SK-N-DZ (cell line): Measurements from ENCODE around the gene DGKB.

ENCODE experiments used
- DNase-seq: peaks from one replicate; pipeline ENCODE4 v3.0.0-alpha.2; 2015; ENCODE audit warnings: low spot score

DGKB gene

GRCh38 chr7:14760730-14761478 is 141.6 kb downstream of the DGKB start:
- no peak for DNase-seq

- no peak for DNase-seq
Observed at GRCh38 chr7:14759785-14760184, 142.8 kb downstream of the DGKB start.

GRCh38 chr7:14754631-14755030 is 147.9 kb downstream of the DGKB start:
- no peak for DNase-seq

- no peak for DNase-seq
Observed at GRCh38 chr7:14752301-14752700, 150.2 kb downstream of the DGKB start.

GRCh38 chr7:14751461-14751860 is 151.1 kb downstream of the DGKB start:
- DNase-seq, result no peak

- DNase-seq, result no peak
Observed at GRCh38 chr7:14748461-14748860, 154.1 kb downstream of the DGKB start.

- no peak for DNase-seq
Observed at GRCh38 chr7:14747701-14748100, 154.8 kb downstream of the DGKB start.

GRCh38 chr7:14745076-14745475 is 157.5 kb downstream of the DGKB start:
- no peak for DNase-seq

GRCh38 chr7:14740606-14741005 is 161.9 kb downstream of the DGKB start:
- DNase-seq, result no peak

GRCh38 chr7:14739841-14740185 is 162.7 kb downstream of the DGKB start:
- no peak for DNase-seq

- DNase-seq, result no peak
Observed at GRCh38 chr7:14739168-14739840, 163.2 kb downstream of the DGKB start.

- no peak for DNase-seq
Observed at GRCh38 chr7:14738086-14738485, 164.5 kb downstream of the DGKB start.

GRCh38 chr7:14734839-14735321 is 167.7 kb downstream of the DGKB start:
- DNase-seq, result no peak

GRCh38 chr7:14720785-14721184 is 181.8 kb downstream of the DGKB start:
- DNase-seq, result no peak

GRCh38 chr7:14717816-14718215 is 184.7 kb downstream of the DGKB start:
- peak; percentile 24 for DNase-seq

GRCh38 chr7:14717169-14717568 is 185.4 kb downstream of the DGKB start:
- DNase-seq, result no peak

- no peak for DNase-seq
Observed at GRCh38 chr7:14714161-14714728, 188.3 kb downstream of the DGKB start.

- no peak for DNase-seq
Observed at GRCh38 chr7:14698239-14698638, 204.3 kb downstream of the DGKB start.

- no peak for DNase-seq
Observed at GRCh38 chr7:14697684-14698083, 204.9 kb downstream of the DGKB start.

- peak; percentile 57 for DNase-seq
Observed at GRCh38 chr7:14691597-14692203, 210.9 kb downstream of the DGKB start.

- no peak for DNase-seq
Observed at GRCh38 chr7:14691034-14691433, 211.5 kb downstream of the DGKB start.

- DNase-seq, result no peak
Observed at GRCh38 chr7:14690486-14690885, 212.1 kb downstream of the DGKB start.
